Activated naive CD8-positive, alpha-beta T cell (primary cell): ENCODE results near the gene ALDH9A1.
"Not testable (repeated sequence)": the region's sequence is repeated elsewhere in the genome, so short reads cannot be mapped to it uniquely, and the experiment has no call there.

Source experiments
- H3K27ac Mint-ChIP-seq: one replicate; pipeline ENCODE4 v1.8.0; 2021; ENCODE audit warnings: mixed read lengths
- H3K27me3 Mint-ChIP-seq: one replicate; pipeline ENCODE4 v1.8.0; 2021; ENCODE audit warnings: mixed read lengths
- H3K36me3 Mint-ChIP-seq: one replicate; pipeline ENCODE4 v1.8.0; 2021; ENCODE audit warnings: mixed read lengths
- H3K4me1 Mint-ChIP-seq: one replicate; pipeline ENCODE4 v1.8.0; 2021; ENCODE audit warnings: low read depth, mixed read lengths
- H3K4me3 Mint-ChIP-seq: one replicate; pipeline ENCODE4 v1.8.0; 2021; ENCODE audit warnings: mild to moderate bottlenecking, mixed read lengths
- H3K9me3 Mint-ChIP-seq: one replicate; pipeline ENCODE4 v1.8.0; 2021; ENCODE audit warnings: low read depth, mixed read lengths

ALDH9A1 gene

GRCh38 chr1:165701922-165702321 lies 3.6 kb upstream of the ALDH9A1 start:
- H3K9me3 Mint-ChIP-seq, H3K27me3 Mint-ChIP-seq, H3K36me3 Mint-ChIP-seq, H3K27ac Mint-ChIP-seq, H3K4me3 Mint-ChIP-seq: not testable (repeated sequence)
- H3K4me1 Mint-ChIP-seq: peaks cover 12% of the 10 kb centered on the region

DNA sequence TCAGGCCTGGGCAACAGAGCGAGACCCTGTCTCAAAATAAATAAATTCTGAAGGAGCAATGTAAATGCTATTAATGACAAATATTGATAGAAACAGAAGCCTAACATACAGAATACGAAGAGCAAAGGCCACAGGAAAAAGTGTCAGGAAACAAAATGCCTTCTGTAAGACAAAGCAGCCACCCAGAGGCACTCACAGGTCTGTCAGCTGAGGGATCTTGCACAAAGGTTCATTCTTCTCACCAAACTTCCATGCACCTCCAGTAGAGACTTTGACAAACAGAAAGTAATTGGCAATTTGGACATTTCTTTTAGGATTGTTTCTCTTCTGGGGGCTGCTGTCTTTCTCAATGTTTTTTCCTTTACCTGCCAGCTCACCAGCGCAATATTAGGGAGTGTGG lies 1.2 kb upstream of the ALDH9A1 start:
- peaks cover 30% of the 10 kb centered on the region for H3K4me1 Mint-ChIP-seq
- H3K36me3 Mint-ChIP-seq: no peaks in the 10 kb centered on the region
- H3K27ac Mint-ChIP-seq: no peak overlapping the region
- H3K27me3 Mint-ChIP-seq: no peaks in the 10 kb centered on the region
- peak overlapping the region; percentile 99 for H3K4me3 Mint-ChIP-seq
- no peaks in the 10 kb centered on the region for H3K9me3 Mint-ChIP-seq

GRCh38 chr1:165698761-165699052 lies 345 bp upstream of the ALDH9A1 start:
- H3K9me3 Mint-ChIP-seq: no peaks in the 10 kb centered on the region
- H3K4me3 Mint-ChIP-seq: peak overlapping the region; percentile 99
- peak overlapping the region; percentile 97 for H3K27ac Mint-ChIP-seq
- no peaks in the 10 kb centered on the region for H3K27me3 Mint-ChIP-seq
- peaks cover 31% of the 10 kb centered on the region for H3K4me1 Mint-ChIP-seq
- no peaks in the 10 kb centered on the region for H3K36me3 Mint-ChIP-seq

GRCh38 chr1:165697491-165697880 lies 876 bp downstream of the ALDH9A1 start:
- peak overlapping the region; percentile 66 for H3K27ac Mint-ChIP-seq
- no peaks in the 10 kb centered on the region for H3K9me3 Mint-ChIP-seq
- no peaks in the 10 kb centered on the region for H3K27me3 Mint-ChIP-seq
- peak overlapping the region; percentile 99 for H3K4me3 Mint-ChIP-seq
- peaks cover 33% of the 10 kb centered on the region for H3K4me1 Mint-ChIP-seq
- H3K36me3 Mint-ChIP-seq: no peaks in the 10 kb centered on the region

GRCh38 chr1:165696625-165697100 lies 1.7 kb downstream of the ALDH9A1 start:
- peaks cover 1% of the 10 kb centered on the region for H3K36me3 Mint-ChIP-seq
- H3K9me3 Mint-ChIP-seq: no peaks in the 10 kb centered on the region
- H3K27ac Mint-ChIP-seq: peak overlapping the region; percentile 17
- peak overlapping the region; percentile 99 for H3K4me3 Mint-ChIP-seq
- peaks cover 40% of the 10 kb centered on the region for H3K4me1 Mint-ChIP-seq
- H3K27me3 Mint-ChIP-seq: no peaks in the 10 kb centered on the region

GRCh38 chr1:165695031-165695430 lies 3.3 kb downstream of the ALDH9A1 start:
- Mint-ChIP-seq H3K27me3 (no peaks in the 10 kb centered on the region), H3K9me3 (no peaks in the 10 kb centered on the region), H3K27ac (no peak overlapping the region), H3K4me1 (peaks cover 48% of the 10 kb centered on the region), H3K36me3 (peaks cover 6% of the 10 kb centered on the region), H3K4me3 (no peak overlapping the region)

- Mint-ChIP-seq H3K36me3 (peaks cover 19% of the 10 kb centered on the region), H3K4me1 (peaks cover 55% of the 10 kb centered on the region)
Measured at GRCh38 chr1:165688046-165688445, 10.3 kb downstream of the ALDH9A1 start.

DNA sequence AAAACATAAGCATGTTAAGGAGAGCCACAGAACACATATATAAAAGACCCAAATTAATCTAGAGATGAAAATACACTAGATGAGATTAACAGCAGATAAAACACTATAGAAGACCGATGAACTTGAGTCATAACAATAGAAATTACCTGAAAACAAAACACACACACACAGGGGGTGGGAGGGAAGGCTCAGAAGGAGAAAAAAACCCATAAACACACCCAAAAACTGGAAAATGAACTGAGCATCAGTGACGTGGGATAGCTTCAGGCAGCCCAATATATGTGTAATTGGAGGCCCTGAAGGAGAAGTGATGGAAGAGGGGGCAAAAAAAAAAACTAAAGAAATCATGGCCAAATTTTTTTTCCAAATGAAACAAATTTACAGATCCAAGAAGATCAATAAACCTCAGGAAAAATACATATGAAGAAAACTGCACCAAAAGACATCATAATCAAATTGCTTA lies 11.4 kb downstream of the ALDH9A1 start:
- H3K27ac Mint-ChIP-seq: peak overlapping the region; percentile 69
- H3K27me3 Mint-ChIP-seq: no peaks in the 10 kb centered on the region
- no peak overlapping the region for H3K4me3 Mint-ChIP-seq
- peaks cover 51% of the 10 kb centered on the region for H3K4me1 Mint-ChIP-seq
- H3K9me3 Mint-ChIP-seq: no peaks in the 10 kb centered on the region
- H3K36me3 Mint-ChIP-seq: peaks cover 22% of the 10 kb centered on the region

More at GRCh38 chr1:165688046-165688445, 10.3 kb downstream of the ALDH9A1 start:
- Mint-ChIP-seq H3K27ac (no peak overlapping the region), H3K27me3 (no peaks in the 10 kb centered on the region), H3K9me3 (no peaks in the 10 kb centered on the region), H3K4me3 (no peak overlapping the region)

- peaks cover 19% of the 10 kb centered on the region for H3K36me3 Mint-ChIP-seq
- no peak overlapping the region for H3K4me3 Mint-ChIP-seq
- H3K4me1 Mint-ChIP-seq: peaks cover 44% of the 10 kb centered on the region
- H3K27ac Mint-ChIP-seq: peak overlapping the region; percentile 69
- H3K27me3 Mint-ChIP-seq: no peaks in the 10 kb centered on the region
- H3K9me3 Mint-ChIP-seq: no peaks in the 10 kb centered on the region
Measured at GRCh38 chr1:165686121-165686970, 12.0 kb downstream of the ALDH9A1 start.

DNA sequence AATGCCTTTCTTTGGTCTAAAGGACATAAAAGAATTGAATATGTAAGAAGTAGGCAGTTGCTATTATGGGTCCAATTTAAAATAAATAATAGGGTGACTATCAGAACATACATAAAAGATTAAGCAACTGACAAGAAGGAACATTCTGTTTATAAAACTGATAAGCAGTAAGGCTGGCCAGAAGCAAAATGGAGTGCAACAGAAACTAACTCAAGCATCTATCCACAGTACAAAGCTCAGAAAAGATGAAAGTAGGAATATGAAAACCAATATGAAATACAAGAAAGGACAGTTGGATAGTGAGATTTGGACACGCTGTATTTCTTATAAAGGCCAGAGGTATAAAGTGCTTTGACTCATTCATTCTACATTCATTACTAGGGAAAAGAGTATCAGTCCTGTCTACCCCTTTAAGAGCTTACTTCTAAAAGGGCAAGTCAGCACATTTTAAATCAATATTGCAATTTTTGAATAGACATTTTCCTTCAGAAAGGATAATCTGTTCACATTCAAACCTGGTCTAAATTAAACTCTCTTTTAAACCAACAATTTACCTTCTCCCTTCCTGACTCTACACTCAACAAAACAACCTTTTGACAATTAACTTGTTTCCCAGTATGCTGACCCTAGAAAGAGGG lies 14.4 kb downstream of the ALDH9A1 start:
- peaks cover 21% of the 10 kb centered on the region for H3K36me3 Mint-ChIP-seq
- peaks cover 44% of the 10 kb centered on the region for H3K4me1 Mint-ChIP-seq
- H3K9me3 Mint-ChIP-seq: no peaks in the 10 kb centered on the region
- H3K4me3 Mint-ChIP-seq: no peak overlapping the region
- H3K27me3 Mint-ChIP-seq: no peaks in the 10 kb centered on the region
- H3K27ac Mint-ChIP-seq: peak overlapping the region; percentile 18

DNA sequence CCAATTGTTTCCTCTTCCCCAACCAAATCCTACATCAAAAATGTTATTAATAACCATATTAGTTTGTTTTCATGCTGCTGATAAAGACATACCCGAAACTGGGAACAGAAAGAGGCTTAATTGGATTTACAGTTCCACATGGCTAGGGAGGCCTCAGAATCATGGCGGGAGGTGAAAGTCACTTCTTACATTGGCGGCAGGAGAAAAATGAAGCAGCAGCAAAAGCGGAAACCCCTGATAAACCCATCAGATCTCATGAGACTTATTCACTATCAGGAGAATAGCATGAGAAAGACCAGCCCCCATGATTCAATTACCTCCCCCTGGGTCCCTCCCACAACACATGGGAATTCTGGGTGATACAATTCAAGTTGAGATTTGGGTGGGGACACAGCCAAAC lies 17.6 kb downstream of the ALDH9A1 start:
- H3K27me3 Mint-ChIP-seq, H3K27ac Mint-ChIP-seq, H3K9me3 Mint-ChIP-seq, H3K4me3 Mint-ChIP-seq: not testable (repeated sequence)
- peaks cover 30% of the 10 kb centered on the region for H3K4me1 Mint-ChIP-seq
- H3K36me3 Mint-ChIP-seq: peaks cover 19% of the 10 kb centered on the region

- peaks cover 21% of the 10 kb centered on the region for H3K36me3 Mint-ChIP-seq
- no peaks in the 10 kb centered on the region for H3K27me3 Mint-ChIP-seq
- no peak overlapping the region for H3K27ac Mint-ChIP-seq
- no peak overlapping the region for H3K4me3 Mint-ChIP-seq
- H3K4me1 Mint-ChIP-seq: peaks cover 26% of the 10 kb centered on the region
- H3K9me3 Mint-ChIP-seq: no peaks in the 10 kb centered on the region
Measured at GRCh38 chr1:165680303-165680702, 18.1 kb downstream of the ALDH9A1 start.

- Mint-ChIP-seq H3K9me3 (no peaks in the 10 kb centered on the region), H3K27ac (peak overlapping the region; percentile 73), H3K36me3 (peaks cover 23% of the 10 kb centered on the region), H3K4me1 (peaks cover 19% of the 10 kb centered on the region), H3K4me3 (no peak overlapping the region), H3K27me3 (no peaks in the 10 kb centered on the region)
Measured at GRCh38 chr1:165679282-165680036, 18.9 kb downstream of the ALDH9A1 start.

DNA sequence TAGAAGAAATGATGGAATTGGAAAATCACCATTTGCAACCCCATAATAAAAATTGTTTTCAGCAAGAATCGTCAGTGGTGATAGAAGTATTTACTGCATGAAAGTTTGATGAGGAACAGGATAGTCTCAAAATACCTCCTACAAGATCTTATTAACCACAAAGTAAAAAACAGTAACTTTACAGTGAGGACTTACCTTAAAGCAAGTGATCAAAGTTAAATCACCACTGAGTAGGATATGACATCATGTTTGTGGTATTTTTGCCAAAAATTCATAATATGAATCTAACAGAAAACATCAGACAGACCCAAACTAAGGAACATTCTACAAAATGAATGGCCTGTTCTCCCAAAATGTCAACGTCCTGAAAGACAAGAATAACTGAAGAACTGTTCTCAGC lies 19.9 kb downstream of the ALDH9A1 start:
- Mint-ChIP-seq H3K27ac (peak overlapping the region; percentile 73), H3K9me3 (no peaks in the 10 kb centered on the region), H3K36me3 (peaks cover 20% of the 10 kb centered on the region)

GRCh38 chr1:165675794-165676193 lies 22.6 kb downstream of the ALDH9A1 start:
- peaks cover 18% of the 10 kb centered on the region for H3K36me3 Mint-ChIP-seq
- peaks cover 17% of the 10 kb centered on the region for H3K4me1 Mint-ChIP-seq
- no peaks in the 10 kb centered on the region for H3K27me3 Mint-ChIP-seq
- no peak overlapping the region for H3K4me3 Mint-ChIP-seq
- no peak overlapping the region for H3K27ac Mint-ChIP-seq
- H3K9me3 Mint-ChIP-seq: no peaks in the 10 kb centered on the region

More for the DNA sequence above, 19.9 kb downstream of the ALDH9A1 start:
- peaks cover 17% of the 10 kb centered on the region for H3K4me1 Mint-ChIP-seq
- no peak overlapping the region for H3K4me3 Mint-ChIP-seq
- no peaks in the 10 kb centered on the region for H3K27me3 Mint-ChIP-seq
